Cortex of kidney (tissue), 1 donor: ENCODE measurements around the gene PHOSPHO1.
"Not testable (repeated sequence)": the region's sequence is repeated elsewhere in the genome, so short reads cannot be mapped to it uniquely, and the experiment has no call there.

Experiments
- DNase-seq: peaks from one replicate; lab custom pipeline; 2025; lab: John Stamatoyannopoulos, UW

Gene PHOSPHO1

DNA sequence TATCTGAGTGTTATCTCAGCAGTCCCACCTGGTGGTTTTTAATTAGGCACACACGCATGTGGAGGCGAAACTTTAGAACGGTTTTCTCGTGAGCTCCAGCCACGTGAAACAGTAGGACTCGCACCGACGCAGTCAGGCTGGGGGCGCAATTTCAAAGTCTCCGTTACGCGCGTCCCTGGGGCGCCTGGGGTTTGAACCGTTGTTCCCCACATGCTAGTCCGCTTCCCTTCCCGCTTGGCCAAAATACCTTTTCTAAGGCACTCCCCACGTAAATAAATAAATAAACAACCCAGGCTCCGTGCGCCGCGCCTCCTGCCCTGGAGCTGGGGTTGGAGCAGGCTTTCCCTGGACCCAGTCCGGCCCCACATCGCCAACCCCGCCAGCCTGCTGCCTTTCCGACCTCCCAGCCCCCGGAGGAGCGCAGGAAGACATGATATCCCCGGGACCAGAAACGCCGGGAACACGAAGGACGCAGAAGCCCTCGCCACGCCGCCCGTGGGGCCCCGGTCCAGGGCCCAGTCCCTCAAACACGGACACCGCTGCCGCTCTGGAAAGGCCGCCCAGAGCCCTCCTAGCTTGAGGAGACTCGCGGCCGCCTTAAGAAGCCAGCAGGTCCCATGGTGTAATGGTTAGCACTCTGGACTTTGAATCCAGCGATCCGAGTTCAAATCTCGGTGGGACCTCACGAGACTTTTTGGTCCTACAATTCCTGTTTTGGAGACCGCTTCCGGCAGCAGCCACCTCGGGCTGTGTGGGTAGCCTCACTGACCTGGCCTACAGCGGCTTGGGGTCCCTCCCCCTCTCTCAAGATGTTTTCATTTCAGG lies 38.5 kb downstream of the PHOSPHO1 start:
- no peak for DNase-seq

- no peak for DNase-seq
Measured at GRCh38 chr17:49191409-49191916, 39.1 kb downstream of the PHOSPHO1 start.

GRCh38 chr17:49190932-49191331 lies 39.7 kb downstream of the PHOSPHO1 start:
- no peak for DNase-seq

- DNase-seq = no peak
Measured at GRCh38 chr17:49187301-49187700, 43.3 kb downstream of the PHOSPHO1 start.

DNA sequence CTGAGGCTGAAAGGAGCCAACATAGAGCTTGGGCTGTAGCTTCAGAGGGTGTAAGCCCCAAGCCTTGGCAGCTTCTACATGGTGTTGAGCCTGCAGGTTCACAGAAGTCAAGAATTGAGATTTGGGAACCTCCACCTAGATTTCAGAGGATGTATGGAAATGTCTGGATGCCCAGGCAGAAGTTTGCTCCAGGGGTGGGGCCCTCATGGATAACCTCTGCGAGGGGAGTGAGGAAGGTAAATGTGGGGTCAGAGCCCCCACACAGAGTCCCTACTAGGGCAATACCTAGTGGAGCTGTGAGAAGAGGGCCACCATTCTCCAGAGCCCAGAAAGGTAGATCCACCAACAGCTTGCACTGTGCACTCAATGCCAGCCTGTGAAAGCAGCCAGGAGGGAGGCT lies 45.2 kb downstream of the PHOSPHO1 start:
- not testable (repeated sequence) for DNase-seq

DNA sequence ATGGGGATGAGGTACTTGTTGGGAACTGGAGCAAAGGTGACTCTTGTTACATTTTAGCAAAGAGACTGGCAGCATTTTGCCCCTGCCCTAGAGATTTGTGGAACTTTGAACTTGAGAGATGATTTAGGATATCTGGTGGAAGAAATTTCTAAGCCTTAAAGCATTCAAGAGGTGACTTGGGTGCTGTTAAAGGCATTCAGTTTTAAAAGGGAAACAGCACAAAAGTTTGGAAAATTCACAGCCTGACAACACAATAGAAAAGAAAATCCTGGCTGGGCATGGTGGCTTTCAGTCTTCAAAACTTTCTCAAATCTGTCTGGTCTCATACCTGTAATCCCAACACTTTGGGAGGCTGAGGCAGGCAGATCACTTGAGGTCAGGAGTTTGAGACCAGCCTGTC lies 46.1 kb downstream of the PHOSPHO1 start:
- DNase-seq = not testable (repeated sequence)

DNA sequence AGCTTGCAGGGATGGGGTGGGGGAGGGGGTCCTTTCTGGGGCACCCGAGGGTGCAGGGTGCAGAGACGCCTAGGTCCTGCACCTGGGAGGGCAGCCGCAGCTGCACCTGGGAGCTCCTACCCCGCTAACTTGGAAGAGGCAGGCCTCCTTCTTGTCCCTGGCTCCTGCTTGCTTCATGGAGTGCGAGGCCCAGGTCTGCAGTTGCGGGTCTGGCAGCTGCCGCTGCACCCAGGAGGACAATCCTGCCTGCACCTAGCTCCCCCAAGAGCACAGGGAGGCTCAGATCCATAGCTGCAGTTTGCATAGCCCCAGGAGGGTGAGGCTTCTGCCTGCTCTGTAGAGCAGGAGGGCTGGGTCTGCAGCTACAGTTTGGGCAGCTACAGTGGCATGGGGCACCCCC lies 46.8 kb downstream of the PHOSPHO1 start:
- no peak for DNase-seq

DNA sequence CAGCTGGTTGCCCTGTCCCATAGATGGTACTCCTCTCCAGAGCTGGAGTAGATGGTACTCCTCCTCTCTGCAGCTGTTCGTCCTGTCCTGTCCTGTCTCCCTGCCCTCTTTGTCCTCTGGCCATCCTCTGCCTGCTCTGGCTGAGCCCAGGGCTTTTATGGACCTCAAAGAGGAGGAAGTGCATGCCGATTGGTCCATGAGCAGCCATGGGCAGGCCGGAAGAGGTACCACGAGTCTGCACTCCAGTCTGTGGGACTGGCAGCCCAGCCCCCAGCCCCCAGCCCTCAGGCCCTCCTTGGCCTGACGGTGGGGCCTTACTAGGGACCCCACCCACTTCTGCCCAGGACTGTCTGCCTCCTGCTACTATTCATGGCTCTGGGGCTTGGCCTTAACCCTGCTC lies 47.2 kb downstream of the PHOSPHO1 start:
- DNase-seq = no peak

- no peak for DNase-seq
Measured at GRCh38 chr17:49180998-49181635, 49.5 kb downstream of the PHOSPHO1 start.

GRCh38 chr17:49180303-49180702 lies 50.3 kb downstream of the PHOSPHO1 start:
- DNase-seq = no peak

DNA sequence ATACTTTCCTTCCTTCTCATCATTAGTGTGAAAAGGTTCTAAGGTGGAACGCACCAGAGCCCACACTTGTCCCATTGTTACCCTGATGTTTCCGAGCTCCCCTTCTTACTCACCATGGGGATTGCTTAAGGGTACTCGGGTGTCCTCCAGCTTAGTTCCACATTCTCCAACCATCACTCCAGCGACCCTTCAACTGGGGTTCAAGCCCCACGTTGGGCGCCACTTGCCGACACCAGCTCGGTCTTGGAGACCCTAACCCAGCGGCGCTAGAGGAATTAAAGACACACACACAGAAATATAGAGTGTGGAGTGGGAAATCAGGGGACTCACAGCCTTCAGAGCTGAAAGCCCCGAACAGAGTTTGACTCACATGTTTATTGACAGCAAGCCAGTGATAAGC lies 54.6 kb downstream of the PHOSPHO1 start:
- not testable (repeated sequence) for DNase-seq
